Measurements from ENCODE around the gene PSMD1.

Gene PSMD1

GRCh38 chr2:231034291-231034882 lies 22.3 kb upstream of the PSMD1 start:
- Histone ChIP-seq H3K9me3 (ENCODE audit: control insufficient read depth in 1 of 2, low read length in 2 of 2) (no peaks in the 10 kb centered on the region), H3K27ac (ENCODE audit: low read depth, low read length) (no peak overlapping the region), H3K27me3 (ENCODE audit: control insufficient read depth in 1 of 2, insufficient read depth in 2 of 2, low read length in 2 of 2) (peaks cover 9% of the 10 kb centered on the region in 2 donors), H3K9ac (ENCODE audit: low read depth in 1 of 2, low read length in 2 of 2) (no peak overlapping the region), H3K4me3 (ENCODE audit: low read depth in 1 of 2, low read length in 2 of 2) (no peak overlapping the region), H3K4me1 (ENCODE audit: control insufficient read depth in 1 of 2, insufficient read depth in 2 of 2, low read length in 2 of 2) (peaks cover 22 to 23% of the 10 kb centered on the region in 2 donors), H3K36me3 (ENCODE audit: control insufficient read depth in 1 of 2, insufficient read depth in 2 of 2, low read length in 2 of 2) (no peaks in the 10 kb centered on the region)

- Histone ChIP-seq H3K4me3 (ENCODE audit: low read depth in 1 of 2, low read length in 2 of 2) (no peak overlapping the region), H3K9ac (ENCODE audit: low read depth in 1 of 2, low read length in 2 of 2) (no peak overlapping the region), H3K4me1 (ENCODE audit: control insufficient read depth in 1 of 2, insufficient read depth in 2 of 2, low read length in 2 of 2) (peaks cover 22 to 23% of the 10 kb centered on the region in 2 donors), H3K9me3 (ENCODE audit: control insufficient read depth in 1 of 2, low read length in 2 of 2) (no peaks in the 10 kb centered on the region), H3K27me3 (ENCODE audit: control insufficient read depth in 1 of 2, insufficient read depth in 2 of 2, low read length in 2 of 2) (peaks cover 9 to 13% of the 10 kb centered on the region in 2 donors), H3K36me3 (ENCODE audit: control insufficient read depth in 1 of 2, insufficient read depth in 2 of 2, low read length in 2 of 2) (peaks cover 0 to 2% of the 10 kb centered on the region in 2 donors), H3K27ac (ENCODE audit: low read depth, low read length) (no peak overlapping the region)
Observed at GRCh38 chr2:231036131-231036530, 20.5 kb upstream of the PSMD1 start.

- H3K27ac ChIP-seq (ENCODE audit: low read depth, low read length), result no peak overlapping the region
- no peak overlapping the region for H3K4me3 ChIP-seq (ENCODE audit: low read depth in 1 of 2, low read length in 2 of 2)
Observed at GRCh38 chr2:231036578-231037106, 20.0 kb upstream of the PSMD1 start.

GRCh38 chr2:231037202-231037730 lies 19.4 kb upstream of the PSMD1 start, which contains the start of gene C2orf72:
Gene C2orf72 (plus strand): TSS chr2:231037523. CDS start chr2:231037566, 43 bp downstream.
- H3K4me1 ChIP-seq (ENCODE audit: control insufficient read depth in 1 of 2, insufficient read depth in 2 of 2, low read length in 2 of 2), result peaks cover 23 to 27% of the 10 kb centered on the region in 2 donors
- no peaks in the 10 kb centered on the region for H3K9me3 ChIP-seq (ENCODE audit: control insufficient read depth in 1 of 2, low read length in 2 of 2)
- H3K9ac ChIP-seq (ENCODE audit: low read depth in 1 of 2, low read length in 2 of 2), result peak within 1 kb of the TSS in 1 of 2 donors; percentile 48
- H3K27me3 ChIP-seq (ENCODE audit: control insufficient read depth in 1 of 2, insufficient read depth in 2 of 2, low read length in 2 of 2), result peaks cover 13 to 16% of the 10 kb centered on the region in 2 donors
- no peak within 1 kb of the TSS for H3K27ac ChIP-seq (ENCODE audit: low read depth, low read length)
- peaks cover 6 to 10% of the 10 kb centered on the region in 2 donors for H3K36me3 ChIP-seq (ENCODE audit: control insufficient read depth in 1 of 2, insufficient read depth in 2 of 2, low read length in 2 of 2)
- H3K4me3 ChIP-seq (ENCODE audit: low read depth in 1 of 2, low read length in 2 of 2), result peak within 1 kb of the TSS; percentile 68

More at GRCh38 chr2:231036578-231037106, 20.0 kb upstream of the PSMD1 start:
- Histone ChIP-seq H3K9ac (ENCODE audit: low read depth in 1 of 2, low read length in 2 of 2) (no peak overlapping the region), H3K27me3 (ENCODE audit: control insufficient read depth in 1 of 2, insufficient read depth in 2 of 2, low read length in 2 of 2) (peaks cover 13 to 14% of the 10 kb centered on the region in 2 donors), H3K9me3 (ENCODE audit: control insufficient read depth in 1 of 2, low read length in 2 of 2) (no peaks in the 10 kb centered on the region), H3K4me1 (ENCODE audit: control insufficient read depth in 1 of 2, insufficient read depth in 2 of 2, low read length in 2 of 2) (peaks cover 23 to 26% of the 10 kb centered on the region in 2 donors), H3K36me3 (ENCODE audit: control insufficient read depth in 1 of 2, insufficient read depth in 2 of 2, low read length in 2 of 2) (peaks cover 5 to 6% of the 10 kb centered on the region in 2 donors)

- Histone ChIP-seq H3K36me3 (ENCODE audit: control insufficient read depth in 1 of 2, insufficient read depth in 2 of 2, low read length in 2 of 2) (peaks cover 6 to 13% of the 10 kb centered on the region in 2 donors), H3K9me3 (ENCODE audit: control insufficient read depth in 1 of 2, low read length in 2 of 2) (no peaks in the 10 kb centered on the region), H3K27me3 (ENCODE audit: control insufficient read depth in 1 of 2, insufficient read depth in 2 of 2, low read length in 2 of 2) (peaks cover 13 to 16% of the 10 kb centered on the region in 2 donors), H3K9ac (ENCODE audit: low read depth in 1 of 2, low read length in 2 of 2) (peak overlapping the region in 1 of 2 donors; percentile 48), H3K27ac (ENCODE audit: low read depth, low read length) (no peak overlapping the region), H3K4me1 (ENCODE audit: control insufficient read depth in 1 of 2, insufficient read depth in 2 of 2, low read length in 2 of 2) (peaks cover 20 to 25% of the 10 kb centered on the region in 2 donors), H3K4me3 (ENCODE audit: low read depth in 1 of 2, low read length in 2 of 2) (peak overlapping the region; percentile 68)
Observed at GRCh38 chr2:231037731-231038482, 18.8 kb upstream of the PSMD1 start.

- H3K4me3 ChIP-seq (ENCODE audit: low read depth in 1 of 2, low read length in 2 of 2), result peak overlapping the region; percentile 68
- peaks cover 13 to 16% of the 10 kb centered on the region in 2 donors for H3K27me3 ChIP-seq (ENCODE audit: control insufficient read depth in 1 of 2, insufficient read depth in 2 of 2, low read length in 2 of 2)
- H3K9ac ChIP-seq (ENCODE audit: low read depth in 1 of 2, low read length in 2 of 2), result peak overlapping the region in 1 of 2 donors; percentile 18
- no peak overlapping the region for H3K27ac ChIP-seq (ENCODE audit: low read depth, low read length)
- no peaks in the 10 kb centered on the region for H3K9me3 ChIP-seq (ENCODE audit: control insufficient read depth in 1 of 2, low read length in 2 of 2)
- H3K4me1 ChIP-seq (ENCODE audit: control insufficient read depth in 1 of 2, insufficient read depth in 2 of 2, low read length in 2 of 2), result peaks cover 13 to 17% of the 10 kb centered on the region in 2 donors
- H3K36me3 ChIP-seq (ENCODE audit: control insufficient read depth in 1 of 2, insufficient read depth in 2 of 2, low read length in 2 of 2), result peaks cover 9 to 15% of the 10 kb centered on the region in 2 donors
Observed at GRCh38 chr2:231038483-231039293, 18.0 kb upstream of the PSMD1 start.

GRCh38 chr2:231039294-231039664 lies 17.4 kb upstream of the PSMD1 start:
- peak overlapping the region in 1 of 2 donors; percentile 8 for H3K4me3 ChIP-seq (ENCODE audit: low read depth in 1 of 2, low read length in 2 of 2)
- peaks cover 8 to 13% of the 10 kb centered on the region in 2 donors for H3K4me1 ChIP-seq (ENCODE audit: control insufficient read depth in 1 of 2, insufficient read depth in 2 of 2, low read length in 2 of 2)
- H3K36me3 ChIP-seq (ENCODE audit: control insufficient read depth in 1 of 2, insufficient read depth in 2 of 2, low read length in 2 of 2), result peaks cover 9 to 19% of the 10 kb centered on the region in 2 donors
- no peak overlapping the region for H3K27ac ChIP-seq (ENCODE audit: low read depth, low read length)
- no peaks in the 10 kb centered on the region for H3K9me3 ChIP-seq (ENCODE audit: control insufficient read depth in 1 of 2, low read length in 2 of 2)
- peaks cover 13 to 16% of the 10 kb centered on the region in 2 donors for H3K27me3 ChIP-seq (ENCODE audit: control insufficient read depth in 1 of 2, insufficient read depth in 2 of 2, low read length in 2 of 2)
- H3K9ac ChIP-seq (ENCODE audit: low read depth in 1 of 2, low read length in 2 of 2), result no peak overlapping the region

GRCh38 chr2:231039821-231040364 lies 16.8 kb upstream of the PSMD1 start:
- Histone ChIP-seq H3K9me3 (ENCODE audit: control insufficient read depth in 1 of 2, low read length in 2 of 2) (no peaks in the 10 kb centered on the region), H3K27me3 (ENCODE audit: control insufficient read depth in 1 of 2, insufficient read depth in 2 of 2, low read length in 2 of 2) (peaks cover 13 to 16% of the 10 kb centered on the region in 2 donors), H3K36me3 (ENCODE audit: control insufficient read depth in 1 of 2, insufficient read depth in 2 of 2, low read length in 2 of 2) (peaks cover 9 to 19% of the 10 kb centered on the region in 2 donors), H3K4me3 (ENCODE audit: low read depth in 1 of 2, low read length in 2 of 2) (no peak overlapping the region), H3K9ac (ENCODE audit: low read depth in 1 of 2, low read length in 2 of 2) (no peak overlapping the region), H3K27ac (ENCODE audit: low read depth, low read length) (no peak overlapping the region), H3K4me1 (ENCODE audit: control insufficient read depth in 1 of 2, insufficient read depth in 2 of 2, low read length in 2 of 2) (peaks cover 1 to 8% of the 10 kb centered on the region in 2 donors)

- Histone ChIP-seq H3K9me3 (ENCODE audit: control insufficient read depth in 1 of 2, low read length in 2 of 2) (no peaks in the 10 kb centered on the region), H3K27ac (ENCODE audit: low read depth, low read length) (no peak overlapping the region), H3K36me3 (ENCODE audit: control insufficient read depth in 1 of 2, insufficient read depth in 2 of 2, low read length in 2 of 2) (peaks cover 9 to 19% of the 10 kb centered on the region in 2 donors), H3K27me3 (ENCODE audit: control insufficient read depth in 1 of 2, insufficient read depth in 2 of 2, low read length in 2 of 2) (peaks cover 10 to 16% of the 10 kb centered on the region in 2 donors), H3K4me3 (ENCODE audit: low read depth in 1 of 2, low read length in 2 of 2) (no peak overlapping the region), H3K9ac (ENCODE audit: low read depth in 1 of 2, low read length in 2 of 2) (no peak overlapping the region), H3K4me1 (ENCODE audit: control insufficient read depth in 1 of 2, insufficient read depth in 2 of 2, low read length in 2 of 2) (peaks cover 0 to 5% of the 10 kb centered on the region in 2 donors)
Observed at GRCh38 chr2:231041061-231041689, 15.5 kb upstream of the PSMD1 start.
